ENCODE data around the gene WIPF3.

The WIPF3 gene

GRCh38 chr7:29806208-29806994 is at the start of gene WIPF3:
TSS of gene WIPF3 (plus strand) at chr7:29806508. CDS start at chr7:29834725, 28,217 bp downstream.
- no peak for FAIRE-seq

DNA sequence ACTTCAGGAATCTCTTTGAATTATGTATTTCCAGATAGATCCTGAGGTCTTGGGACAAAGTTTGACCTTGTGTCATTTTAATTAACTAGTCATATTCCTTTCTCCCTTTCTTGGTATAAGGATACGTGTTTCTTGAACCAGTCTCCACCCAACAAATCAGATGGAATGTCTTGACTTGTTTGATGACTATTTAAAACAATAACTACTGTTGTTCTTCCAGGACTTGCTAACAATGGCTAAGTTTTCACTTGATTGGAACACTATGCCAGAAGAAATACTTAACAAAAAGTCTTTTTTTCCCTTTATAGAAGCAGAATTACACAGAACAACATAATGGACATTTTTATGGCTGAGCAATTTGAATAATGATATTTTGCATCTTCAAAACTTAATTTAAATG is 43.0 kb upstream of the WIPF3 start:
- no peak for FAIRE-seq

- no peak for FAIRE-seq
Measured at GRCh38 chr7:29764227-29764626, 42.1 kb upstream of the WIPF3 start.

DNA sequence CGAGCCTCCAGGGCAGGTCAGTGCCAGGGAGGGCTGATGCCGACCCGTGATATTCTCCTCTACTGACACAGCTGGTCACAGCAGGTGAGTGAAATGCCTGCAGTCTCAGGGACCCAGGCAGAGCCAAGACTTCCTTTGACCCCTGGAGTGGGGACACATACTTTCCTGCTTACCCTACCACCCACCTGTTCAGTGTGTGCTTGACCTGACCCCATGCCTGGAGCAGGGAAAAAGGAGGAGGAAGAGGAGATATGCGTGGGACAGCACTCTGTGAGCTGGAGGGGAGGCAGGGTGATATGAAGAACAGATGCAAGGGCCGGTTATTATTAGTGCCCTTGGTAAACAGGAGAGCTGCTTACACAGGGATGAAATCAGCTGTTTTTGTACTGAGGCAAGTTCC is 40.8 kb upstream of the WIPF3 start:
- no peak for FAIRE-seq

DNA sequence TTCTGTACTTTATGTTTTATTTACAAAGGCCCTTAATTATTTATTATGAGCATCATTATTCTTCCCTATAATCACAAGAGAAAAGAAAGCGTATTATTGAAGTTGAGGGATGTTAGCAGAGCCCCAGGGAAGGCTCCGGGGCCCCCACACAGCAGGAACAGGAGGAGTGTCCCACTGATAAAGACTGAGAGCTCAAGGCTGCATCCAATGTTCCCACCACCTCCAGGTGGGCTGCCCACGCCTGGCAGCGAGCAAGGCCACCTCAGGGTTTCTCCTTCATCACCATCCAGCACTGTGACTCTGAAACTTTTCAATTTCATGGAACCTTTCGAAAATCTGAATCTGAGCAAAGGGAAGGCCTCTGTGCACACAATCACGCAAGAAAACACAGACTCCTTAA is 35.9 kb upstream of the WIPF3 start:
- no peak for FAIRE-seq

DNA sequence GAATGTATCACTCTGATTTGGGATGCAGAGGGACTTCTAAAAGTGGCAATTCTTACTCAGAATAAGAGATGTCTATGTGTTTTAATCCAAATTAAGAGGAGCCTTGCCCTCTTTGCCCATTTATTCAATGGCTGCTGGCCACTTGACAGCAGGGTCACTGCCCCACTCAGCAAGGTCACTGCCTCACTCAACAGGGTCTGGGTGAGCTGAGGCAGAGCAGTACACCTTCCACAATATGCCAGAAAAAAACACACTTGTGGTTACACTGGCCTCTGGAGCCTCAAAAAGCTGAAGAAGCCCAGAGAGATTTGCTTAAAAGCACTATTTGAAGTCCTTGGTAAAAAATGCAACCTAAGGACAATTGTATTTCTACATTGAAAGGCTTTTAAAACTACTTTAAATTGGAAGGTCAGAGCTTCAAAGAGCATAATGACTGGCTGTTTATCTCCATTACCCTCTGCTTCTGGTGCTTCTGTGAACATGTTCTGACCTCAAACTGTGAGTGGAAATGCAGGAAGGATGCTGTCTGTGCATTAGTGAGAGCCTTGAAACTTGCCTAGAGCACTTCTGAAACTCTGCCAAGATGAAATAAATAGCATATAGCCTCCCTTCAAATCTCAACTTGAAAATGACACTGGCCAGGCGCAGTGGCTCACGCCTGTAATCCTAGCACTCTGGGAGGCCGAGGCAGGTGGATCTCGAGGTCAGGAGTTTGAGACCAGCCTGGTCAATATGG is 35.1 kb upstream of the WIPF3 start:
- FAIRE-seq: no peak

DNA sequence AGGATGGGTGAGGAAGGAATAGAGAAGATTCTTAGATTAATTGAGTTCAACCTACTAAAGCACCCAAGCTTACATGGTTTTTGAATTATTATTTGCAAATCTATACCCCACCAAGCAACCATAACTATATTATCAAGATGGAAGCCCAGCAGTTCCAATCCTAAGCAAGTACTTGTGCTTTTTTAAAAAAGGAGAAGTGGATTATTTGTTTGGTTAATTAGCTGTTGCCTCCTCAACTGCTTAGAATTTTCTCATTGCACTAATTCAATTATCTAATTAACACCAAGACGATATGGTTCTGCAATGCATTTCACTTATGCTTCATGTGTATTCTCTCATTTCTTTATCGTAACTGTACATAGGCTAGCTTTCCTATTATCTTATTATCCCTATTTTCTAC is 27.3 kb upstream of the WIPF3 start:
- FAIRE-seq: no peak

DNA sequence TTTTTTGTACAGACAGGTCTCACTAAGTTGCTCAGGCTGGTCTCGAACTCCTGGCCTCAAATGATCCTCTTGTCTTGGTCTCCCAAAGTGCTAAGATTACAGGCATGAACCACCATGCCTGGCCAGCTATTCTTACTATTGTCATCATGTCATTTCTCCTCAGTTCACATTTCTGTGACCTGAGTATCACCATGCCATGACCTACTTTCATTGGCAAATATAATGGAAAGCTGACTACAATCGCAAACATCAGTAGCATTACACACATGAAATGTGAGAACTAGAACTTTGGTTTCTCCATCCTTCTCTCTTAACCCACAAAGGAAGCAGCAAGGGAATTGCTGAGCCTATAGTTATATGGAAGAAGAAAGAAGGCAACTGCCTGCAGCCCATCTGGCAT is 26.0 kb upstream of the WIPF3 start:
- no peak for FAIRE-seq

GRCh38 chr7:29783671-29784070 is 22.6 kb upstream of the WIPF3 start:
- FAIRE-seq: no peak

- FAIRE-seq: no peak
Measured at GRCh38 chr7:29793507-29793906, 12.8 kb upstream of the WIPF3 start.

- no peak for FAIRE-seq
Measured at GRCh38 chr7:29794959-29795629, 11.2 kb upstream of the WIPF3 start.

GRCh38 chr7:29795696-29796580 is 10.4 kb upstream of the WIPF3 start:
- FAIRE-seq: no peak

DNA sequence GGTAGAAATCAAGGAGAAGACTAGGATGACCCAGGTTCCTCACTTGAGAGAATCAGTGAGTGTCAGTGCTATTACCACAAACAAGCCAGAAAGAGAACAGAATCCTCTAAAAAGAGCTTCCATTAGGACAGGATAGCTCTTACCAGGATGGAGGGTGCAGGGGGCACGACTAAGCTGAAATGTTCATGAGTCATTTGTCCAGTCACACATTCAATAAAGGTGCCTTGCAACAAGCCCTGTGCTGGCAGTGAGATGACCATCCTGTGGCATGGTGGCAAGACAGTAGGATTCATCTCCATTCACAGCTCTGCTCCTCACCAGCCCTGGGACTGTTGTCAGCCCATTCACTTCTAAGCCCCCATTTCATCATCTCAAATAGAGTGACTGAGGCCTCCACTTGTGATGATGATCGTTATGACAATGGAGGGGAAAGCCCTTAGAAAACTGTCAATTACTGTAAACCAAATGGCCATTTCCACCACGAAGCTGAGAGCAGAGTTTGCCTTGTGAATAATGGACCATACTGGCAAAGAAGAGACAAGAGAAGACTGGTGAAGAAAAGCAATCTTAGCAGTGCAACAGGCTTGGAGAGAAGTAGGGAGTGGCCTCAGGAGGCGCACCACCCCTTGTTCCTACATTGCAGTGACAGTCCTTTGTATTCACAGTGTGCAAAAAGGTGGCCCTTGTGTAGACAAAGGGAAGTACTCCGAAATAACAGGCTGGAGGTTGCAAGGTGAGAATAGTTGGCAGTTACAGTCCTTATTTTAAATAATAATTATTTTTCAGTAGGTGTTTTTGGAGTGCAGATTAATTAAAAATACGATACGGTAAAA is 9.0 kb upstream of the WIPF3 start:
- no peak for FAIRE-seq

GRCh38 chr7:29798422-29798821 is 7.9 kb upstream of the WIPF3 start:
- FAIRE-seq: no peak

DNA sequence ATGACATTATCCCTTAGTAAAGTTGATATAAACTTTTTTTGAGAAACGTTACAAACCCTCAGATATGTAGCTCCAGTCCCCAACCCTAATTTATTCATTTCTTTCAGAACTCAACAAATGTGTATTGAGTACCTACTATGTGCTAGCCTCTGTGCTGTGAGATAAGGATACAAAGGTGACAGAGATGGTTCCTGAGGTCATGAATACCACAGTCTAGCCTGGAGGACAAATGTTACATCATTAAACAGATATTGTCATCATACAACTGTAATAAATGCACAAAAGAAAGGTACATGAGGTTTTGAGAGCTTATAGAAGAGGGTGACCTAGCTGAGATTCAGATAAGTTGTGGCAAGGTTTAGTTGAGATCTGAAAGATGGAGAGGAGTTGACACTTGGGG is 4.4 kb upstream of the WIPF3 start:
- FAIRE-seq: no peak

- FAIRE-seq: no peak
Measured at GRCh38 chr7:29805031-29805430, 1.3 kb upstream of the WIPF3 start.

DNA sequence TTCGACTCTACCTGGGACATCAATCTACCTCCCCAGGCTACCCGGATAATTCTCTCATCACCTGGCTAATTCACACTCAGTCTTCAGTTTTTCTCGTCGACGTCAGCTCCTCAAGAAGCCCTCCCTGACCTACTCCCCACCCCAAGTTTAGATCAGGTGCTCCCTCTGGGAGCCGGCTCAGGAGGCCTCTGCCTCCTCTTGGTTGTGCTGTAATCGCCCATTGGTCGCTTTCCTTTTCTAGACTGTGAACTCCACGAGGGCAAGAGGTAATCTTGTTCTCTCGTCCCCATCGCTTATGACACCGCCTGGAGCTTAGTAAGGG is 461 bp upstream of the WIPF3 start:
- no peak for FAIRE-seq

DNA sequence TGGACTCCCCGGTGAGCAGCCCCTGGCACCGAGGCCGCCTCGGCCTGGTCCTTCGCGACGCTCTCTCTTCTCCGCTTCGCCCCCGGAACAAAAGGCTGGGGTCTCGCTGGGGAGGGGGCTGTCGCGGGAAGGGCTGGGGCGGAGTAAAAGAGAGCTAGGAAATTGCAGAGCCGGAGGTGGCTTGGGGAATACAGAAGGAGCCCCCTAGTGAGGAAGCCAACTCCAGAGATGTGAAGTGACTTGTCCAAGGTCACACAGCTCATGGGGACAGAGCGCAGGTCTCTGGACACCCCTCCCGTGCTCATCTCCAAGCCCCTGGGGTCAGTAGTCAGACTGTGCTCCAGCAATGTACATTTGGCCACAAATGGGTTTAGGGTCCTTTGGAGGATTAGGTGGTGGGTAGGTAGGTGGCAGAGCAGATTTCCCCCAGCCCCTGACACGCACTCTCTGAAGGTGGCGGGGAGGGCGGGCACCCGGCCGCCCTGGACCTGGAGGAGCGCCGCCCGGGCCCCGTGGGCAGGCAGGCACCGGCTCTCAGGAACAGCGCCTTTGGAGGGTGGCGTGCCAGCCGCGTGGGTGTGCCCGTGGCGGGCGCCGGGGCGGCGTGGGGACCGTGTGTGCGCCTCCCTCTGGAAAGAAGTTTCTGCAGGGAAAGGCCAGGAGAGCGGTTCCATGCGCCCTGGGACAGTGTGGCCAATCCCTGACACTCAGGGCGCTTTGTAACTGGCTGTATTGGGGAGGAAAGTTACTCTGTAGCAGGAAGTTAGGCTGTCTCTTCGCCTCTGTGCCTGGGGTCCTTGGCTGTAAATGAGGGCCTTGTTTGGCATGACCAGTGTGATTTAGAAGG is 910 bp downstream of the WIPF3 start:
- no peak for FAIRE-seq

DNA sequence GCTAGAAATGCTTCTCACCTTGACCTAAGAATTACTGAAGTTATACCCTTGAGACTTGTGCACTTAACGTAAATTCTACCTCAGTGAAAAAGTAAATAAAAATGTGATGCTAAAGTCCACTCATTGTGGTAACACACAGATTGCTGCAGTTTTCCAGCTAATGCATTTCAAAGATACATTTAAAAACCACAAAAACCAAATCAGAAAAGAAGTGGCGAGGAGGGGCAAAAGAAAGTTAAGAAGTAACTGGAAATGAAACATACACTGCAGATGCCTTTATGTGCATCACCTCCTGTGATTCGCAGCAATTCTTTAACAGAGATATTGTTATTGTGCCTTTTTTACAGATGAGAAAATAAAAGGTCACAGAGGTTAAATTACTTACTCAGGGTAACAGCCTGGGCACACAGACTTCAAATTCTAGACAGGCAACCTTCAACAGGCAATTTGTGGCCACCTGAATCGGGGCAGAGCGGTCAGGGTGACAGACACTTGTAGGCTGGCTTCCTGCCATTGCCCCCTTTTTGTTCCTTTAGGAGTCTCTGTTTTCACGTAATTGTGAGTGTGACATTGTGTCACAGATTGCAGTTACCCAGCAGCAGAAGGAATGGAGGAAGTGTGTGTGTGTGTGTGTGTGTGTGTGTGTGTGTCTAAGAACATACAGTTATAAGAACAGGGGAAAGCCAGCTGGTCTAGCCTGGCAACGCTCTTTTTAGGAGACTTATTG is 1.9 kb downstream of the WIPF3 start:
- no peak for FAIRE-seq

DNA sequence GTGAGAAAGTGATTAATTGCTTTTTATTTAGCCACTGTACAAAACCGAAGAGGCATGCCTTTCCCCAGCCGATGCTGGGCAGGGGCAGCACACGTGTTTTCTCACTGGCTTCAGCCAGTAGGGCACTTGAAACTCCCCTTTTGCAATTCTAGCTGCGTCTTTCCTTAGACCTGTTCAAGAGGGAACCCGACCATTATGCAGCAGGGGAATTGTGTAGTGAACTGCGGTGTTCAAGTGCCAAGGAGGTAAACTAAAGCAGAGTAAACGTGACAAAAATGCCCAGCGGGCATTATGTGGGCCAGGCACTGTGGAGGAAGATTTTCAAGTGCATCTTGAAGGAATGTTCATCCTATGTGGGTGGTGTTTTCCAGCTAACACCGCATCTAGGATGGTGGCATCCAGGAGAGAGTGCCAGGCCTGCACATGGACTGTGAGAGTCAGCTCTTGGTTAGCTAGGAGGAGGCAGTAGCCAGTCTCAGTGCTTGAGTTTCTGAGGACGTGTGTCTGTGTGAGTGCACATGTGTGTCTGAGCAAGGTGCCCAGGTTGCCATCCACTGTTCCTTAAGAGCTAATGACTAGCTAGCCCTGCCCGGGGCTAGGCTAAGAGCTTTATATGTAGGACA is 3.3 kb downstream of the WIPF3 start:
- FAIRE-seq: no peak

All from TTC549 (cell line).